ENCODE results near the gene MAPT.
"Not testable (repeated sequence)": the region's sequence is repeated elsewhere in the genome, so short reads cannot be mapped to it uniquely, and the experiment has no call there.

MAPT gene

DNA sequence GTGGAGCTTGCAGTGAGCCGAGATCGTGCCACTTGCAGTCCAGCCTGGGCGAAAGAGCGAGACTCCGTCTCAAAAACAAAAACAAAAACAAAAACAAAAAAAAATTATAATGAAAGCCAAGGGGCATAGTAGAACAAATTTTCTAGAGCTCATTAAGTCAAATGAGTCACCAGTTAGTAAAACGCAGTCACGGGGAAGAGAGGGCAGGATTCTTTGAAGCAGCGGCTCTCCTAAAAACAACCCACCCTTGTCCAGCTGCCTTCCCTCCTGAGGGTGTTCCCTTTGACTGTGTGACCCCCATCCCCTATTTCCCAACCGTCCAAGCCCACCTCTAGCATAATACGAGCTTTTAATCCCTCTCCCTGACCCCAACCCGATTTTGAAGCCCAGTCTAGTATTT is 60.6 kb downstream of the MAPT start:
- DNase-seq (ENCODE audit: low read depth), result no peak

GRCh38 chr17:45955326-45955725 is 61.0 kb downstream of the MAPT start:
- DNase-seq (ENCODE audit: low read depth), result no peak

DNA sequence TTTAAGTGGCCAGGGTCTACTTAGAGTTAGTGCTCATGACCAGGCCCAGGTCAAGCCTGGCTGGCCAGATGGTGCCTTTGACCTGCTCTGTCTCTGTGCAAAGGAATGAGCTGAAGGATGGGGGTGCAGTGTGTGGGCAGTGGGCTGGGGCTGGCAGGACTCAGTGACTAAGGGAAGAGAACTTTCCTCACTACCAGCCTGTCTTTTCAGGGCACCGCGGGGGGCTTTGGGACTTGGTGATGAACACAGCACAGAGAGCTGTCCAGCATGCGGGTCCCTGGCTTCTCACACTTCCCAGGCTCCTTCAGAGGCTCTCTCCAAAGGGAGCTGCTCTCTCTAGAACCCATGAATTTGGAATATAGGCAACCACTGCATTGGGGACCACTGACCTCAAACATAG is 61.7 kb downstream of the MAPT start:
- DNase-seq (ENCODE audit: low read depth), result no peak

- DNase-seq (ENCODE audit: low read depth), result not testable (repeated sequence)
These were observed 62.4 kb downstream of the MAPT start for GRCh38 chr17:45956746-45957145.

- DNase-seq (ENCODE audit: low read depth), result no peak
These were observed 64.0 kb downstream of the MAPT start for GRCh38 chr17:45958307-45958706.

- no peak for DNase-seq (ENCODE audit: low read depth)
These were observed 64.8 kb downstream of the MAPT start for GRCh38 chr17:45958994-45959665.

DNA sequence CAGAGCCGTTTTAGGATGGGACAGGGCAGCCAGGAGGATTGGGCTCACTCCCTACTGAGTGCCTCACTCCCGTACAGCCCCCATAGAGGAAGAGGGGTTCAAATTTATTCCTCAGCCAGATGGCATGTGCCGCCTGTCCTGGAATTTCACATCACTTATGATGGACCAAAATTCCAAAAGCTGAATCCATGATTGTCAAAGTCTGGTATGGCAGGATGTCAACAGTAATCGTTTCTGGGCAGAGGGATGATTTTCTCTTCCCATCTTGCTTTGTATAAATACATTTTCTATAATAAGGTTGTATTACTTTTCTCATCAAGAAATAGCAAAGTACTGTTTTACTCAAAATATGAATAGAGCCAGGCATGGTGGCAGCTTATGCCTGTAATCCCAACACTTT is 66.0 kb downstream of the MAPT start:
- DNase-seq (ENCODE audit: low read depth), result no peak

DNA sequence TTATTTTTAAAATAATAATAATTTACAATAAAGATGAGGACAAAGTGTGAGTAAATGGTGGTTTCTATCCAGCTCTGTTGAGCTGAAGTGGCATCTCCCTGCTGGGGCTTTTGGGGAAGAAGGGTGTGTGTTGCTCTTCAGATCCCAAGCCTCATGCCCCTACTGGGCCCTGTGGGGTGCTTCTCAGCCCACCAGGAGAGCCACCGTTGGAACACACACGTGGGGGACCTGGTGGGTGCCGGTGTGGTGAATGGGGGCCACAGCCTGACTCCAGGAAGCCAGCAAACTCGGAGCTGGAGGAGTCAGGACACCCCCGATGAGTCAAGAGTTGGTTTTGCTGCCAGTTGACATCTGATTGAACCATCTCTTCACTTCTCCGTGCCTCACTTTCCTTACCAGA is 66.9 kb downstream of the MAPT start:
- DNase-seq (ENCODE audit: low read depth), result no peak

GRCh38 chr17:45962221-45962972 is 68.0 kb downstream of the MAPT start:
- no peak for DNase-seq (ENCODE audit: low read depth)

DNA sequence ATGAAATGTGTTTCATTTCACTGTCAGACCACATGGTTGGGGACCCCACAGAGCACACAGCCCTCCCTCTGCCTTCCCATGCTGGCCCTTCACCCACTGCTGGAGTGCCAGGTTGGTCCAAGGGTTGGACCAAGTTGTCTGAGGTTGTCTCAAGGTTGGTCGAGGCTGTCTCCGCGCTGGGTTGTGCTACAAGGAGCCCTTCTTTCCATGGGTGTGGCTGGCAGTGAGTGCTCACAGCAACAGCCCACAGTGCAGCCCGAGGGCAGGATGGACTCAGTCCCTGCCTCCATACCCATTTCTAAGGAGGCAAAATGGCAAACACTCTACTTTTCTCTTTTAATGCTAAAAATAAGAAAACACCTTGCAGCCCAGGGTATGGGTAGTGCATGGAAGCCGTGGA is 68.9 kb downstream of the MAPT start:
- no peak for DNase-seq (ENCODE audit: low read depth)

DNA sequence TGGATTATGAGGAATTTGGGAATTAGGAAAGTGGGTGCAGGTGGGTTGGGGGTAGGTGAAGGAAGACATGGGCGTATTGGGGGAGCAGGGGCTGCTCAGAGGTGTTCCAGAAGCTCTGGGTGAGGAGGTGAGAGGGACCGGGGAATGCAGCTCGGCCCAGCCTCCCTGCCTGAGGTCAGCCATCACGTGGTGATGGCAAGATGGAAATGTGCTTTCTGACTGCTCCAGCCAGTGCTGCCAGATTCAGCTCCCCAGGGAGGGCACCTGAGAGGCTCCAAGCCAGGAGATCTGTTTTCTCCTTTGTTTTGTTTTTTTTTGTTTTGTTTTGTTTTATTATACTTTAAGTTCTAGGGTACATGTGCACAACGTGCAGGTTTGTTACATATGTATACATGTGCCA is 69.5 kb downstream of the MAPT start:
- no peak for DNase-seq (ENCODE audit: low read depth)

DNA sequence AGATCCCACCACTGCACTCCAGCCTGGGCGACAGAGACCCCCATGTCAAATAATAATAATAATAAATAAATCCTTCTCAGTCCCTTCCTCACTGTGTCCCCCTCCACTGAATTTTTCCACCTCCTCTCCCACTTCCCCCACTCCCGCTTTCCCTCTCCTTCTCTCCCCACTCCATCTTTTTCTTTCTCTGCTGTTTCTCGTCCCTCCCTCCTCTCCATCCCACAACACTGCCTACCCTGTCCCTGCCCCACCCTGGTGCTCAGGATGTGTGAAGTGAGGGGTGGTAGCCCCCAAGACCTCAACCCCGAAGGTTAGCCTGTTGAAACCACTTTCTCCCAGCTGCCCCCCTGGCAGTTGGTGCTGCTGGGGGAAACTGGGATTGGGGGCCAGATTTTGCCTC is 70.3 kb downstream of the MAPT start:
- DNase-seq (ENCODE audit: low read depth), result no peak

DNA sequence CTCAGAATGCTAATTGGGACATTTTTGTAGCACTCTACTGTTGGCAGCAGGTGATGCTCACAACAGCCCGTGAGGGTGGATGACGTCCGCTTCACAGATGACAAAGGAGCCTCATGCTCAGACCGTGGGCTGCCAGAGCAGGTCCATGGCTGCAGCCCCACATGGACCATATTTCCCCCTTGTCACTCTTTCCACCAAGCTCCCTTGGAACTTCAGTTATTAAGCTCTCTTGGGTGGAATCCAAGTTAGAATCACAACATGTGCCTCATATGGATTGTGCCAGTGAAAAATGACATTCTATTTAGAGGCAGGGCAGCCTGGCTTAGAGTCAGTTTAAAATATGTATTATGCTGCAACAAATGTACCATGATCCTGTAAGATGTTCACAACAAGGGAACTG is 71.5 kb downstream of the MAPT start:
- DNase-seq (ENCODE audit: low read depth), result no peak

DNA sequence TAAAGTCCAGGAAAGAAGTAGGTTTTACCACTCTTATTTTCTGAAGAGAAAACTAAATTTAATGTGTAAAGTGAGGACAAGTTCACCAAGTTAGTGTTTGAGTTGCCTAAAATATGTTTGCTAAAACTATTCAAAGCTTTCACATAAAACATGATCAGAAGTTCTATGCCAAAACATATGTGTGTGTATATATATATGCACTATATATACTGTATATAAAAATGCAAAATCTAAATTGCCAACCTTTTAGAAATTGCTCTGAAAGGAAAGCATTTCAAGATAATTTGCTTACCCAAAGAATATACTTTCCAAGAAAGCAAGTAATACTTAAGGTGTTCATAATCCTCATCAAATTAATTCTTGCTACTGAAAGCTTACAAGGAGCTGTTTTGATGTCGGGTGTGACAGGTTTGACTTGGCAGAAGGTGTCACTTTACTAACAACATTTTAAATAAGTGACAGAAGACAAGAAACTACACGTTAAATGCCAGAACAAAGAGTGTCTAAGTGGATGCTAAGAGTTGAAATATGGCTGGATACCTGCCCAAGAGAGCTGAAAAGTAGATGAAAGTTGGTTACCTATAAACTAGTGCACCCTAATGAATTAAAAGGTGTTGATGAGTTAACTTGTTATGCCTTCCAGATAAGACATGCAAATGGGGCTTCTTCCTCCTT is 72.4 kb downstream of the MAPT start:
- no peak for DNase-seq (ENCODE audit: low read depth)

DNA sequence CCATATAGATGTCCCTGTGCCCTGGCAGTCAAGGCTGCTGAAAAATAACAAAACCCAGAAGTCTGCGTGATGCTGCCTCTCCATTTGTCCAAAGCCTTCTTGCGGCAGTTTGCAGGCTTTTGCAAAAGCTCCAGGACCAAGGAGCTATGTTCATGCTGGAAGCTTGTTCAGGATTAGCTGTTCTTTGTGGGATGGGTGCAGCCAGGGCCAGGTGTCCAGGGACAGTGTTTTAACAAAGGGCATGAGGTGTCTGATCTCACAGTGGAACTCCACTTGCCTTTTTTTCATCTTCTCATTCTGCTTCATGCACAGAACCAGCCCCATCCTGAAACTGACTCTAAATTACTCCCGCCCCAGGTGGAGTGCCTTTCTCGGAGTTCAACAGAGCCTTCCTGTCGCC is 73.0 kb downstream of the MAPT start:
- DNase-seq (ENCODE audit: low read depth), result no peak

- DNase-seq (ENCODE audit: low read depth), result no peak
These were observed 74.4 kb downstream of the MAPT start for GRCh38 chr17:45968732-45969131.

DNA sequence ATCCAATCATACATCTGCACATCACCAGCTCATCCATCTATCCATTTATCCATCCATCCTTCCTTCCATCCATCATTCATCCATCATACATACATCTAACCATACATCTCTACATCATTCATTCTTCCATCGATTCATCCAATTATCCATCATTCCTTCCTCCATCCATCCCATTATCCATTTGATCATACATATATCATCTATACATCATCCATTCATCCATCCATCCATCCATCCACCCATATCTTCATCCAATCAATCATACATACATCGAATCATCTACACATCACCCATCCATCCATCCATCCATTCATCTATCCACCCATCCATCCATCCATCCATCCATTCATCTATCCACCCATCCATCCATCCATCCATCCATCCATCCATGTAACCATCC is 75.4 kb downstream of the MAPT start:
- no peak for DNase-seq (ENCODE audit: low read depth)

DNA sequence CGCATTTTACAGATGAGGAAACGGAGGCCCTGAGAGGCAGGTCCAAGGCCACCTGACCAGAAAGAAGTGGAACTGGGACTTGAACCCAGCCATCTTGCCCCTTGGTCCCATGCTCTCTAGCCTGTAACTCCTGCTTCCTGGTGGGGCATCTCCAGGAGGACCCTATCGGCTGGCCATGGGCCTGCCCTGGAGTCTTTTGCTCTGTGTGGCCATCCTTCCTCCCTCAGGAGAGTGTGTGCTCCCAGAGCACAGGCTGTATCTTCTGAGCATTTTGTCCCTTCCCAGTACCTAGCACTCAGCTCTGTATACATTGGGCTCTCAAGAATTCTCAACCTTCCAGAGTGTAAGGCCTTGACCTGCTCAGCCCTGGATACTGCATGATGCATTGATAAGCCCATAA is 76.3 kb downstream of the MAPT start:
- DNase-seq (ENCODE audit: low read depth), result no peak

GRCh38 chr17:45971698-45972141 is 77.4 kb downstream of the MAPT start:
- DNase-seq (ENCODE audit: low read depth), result no peak

- no peak for DNase-seq (ENCODE audit: low read depth)
These were observed 78.2 kb downstream of the MAPT start for GRCh38 chr17:45972531-45972930.

- no peak for DNase-seq (ENCODE audit: low read depth)
These were observed 78.9 kb downstream of the MAPT start for GRCh38 chr17:45973099-45973780.

GRCh38 chr17:45973946-45974859 is 79.8 kb downstream of the MAPT start:
- no peak for DNase-seq (ENCODE audit: low read depth)

Data from activated T-cell treated with anti-CD3 and anti-CD28 coated beads for 48 hours (primary cell).